GM21515 (cell line): ENCODE data around the gene ADIPOR2.
"Not testable (repeated sequence)": the region's sequence is repeated elsewhere in the genome, so short reads cannot be mapped to it uniquely, and the experiment has no call there.

Source experiments
- ATAC-seq: cut with Tn5 transposase; IDR thresholded peaks from one replicate; pipeline ENCODE4 v1.9.1; 2021; ENCODE audit not compliant: unreplicated experiment

Gene ADIPOR2

DNA sequence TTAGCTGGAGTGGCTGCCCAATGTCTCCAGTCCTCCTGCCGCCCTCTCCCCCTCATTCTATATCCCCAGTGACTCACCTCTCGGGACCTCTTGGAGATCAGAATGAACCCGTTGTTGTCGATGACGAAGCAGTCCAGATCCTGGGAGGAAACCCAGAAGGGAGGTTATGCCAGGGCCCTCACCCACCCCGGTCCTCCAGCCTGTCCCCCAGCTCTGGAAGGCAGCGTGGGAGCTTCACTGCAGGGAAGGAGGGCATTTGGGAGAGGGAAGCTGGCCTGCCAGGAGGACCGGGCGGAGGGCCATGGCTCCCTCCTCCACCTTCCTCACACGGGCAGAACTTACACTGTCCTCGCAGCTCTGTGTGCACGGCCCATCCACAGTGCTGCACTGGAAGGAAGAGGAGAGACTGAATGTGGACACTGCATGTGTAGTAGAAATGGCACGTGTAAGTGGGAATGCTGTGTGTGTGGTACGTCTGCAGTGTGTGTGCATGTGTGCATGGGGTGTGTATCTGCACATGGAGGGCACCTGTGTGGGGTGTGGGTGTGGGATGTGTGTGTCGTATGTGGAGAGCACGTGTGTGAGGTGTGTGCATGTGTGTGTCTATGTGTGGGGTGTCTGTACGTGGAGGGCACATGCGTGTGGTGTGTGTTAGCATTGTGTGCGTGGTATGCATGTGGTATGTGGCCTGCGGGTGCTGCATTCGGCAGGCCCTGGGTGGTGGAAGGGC, 119.5 kb downstream of the ADIPOR2 start:
- no peak for ATAC-seq

DNA sequence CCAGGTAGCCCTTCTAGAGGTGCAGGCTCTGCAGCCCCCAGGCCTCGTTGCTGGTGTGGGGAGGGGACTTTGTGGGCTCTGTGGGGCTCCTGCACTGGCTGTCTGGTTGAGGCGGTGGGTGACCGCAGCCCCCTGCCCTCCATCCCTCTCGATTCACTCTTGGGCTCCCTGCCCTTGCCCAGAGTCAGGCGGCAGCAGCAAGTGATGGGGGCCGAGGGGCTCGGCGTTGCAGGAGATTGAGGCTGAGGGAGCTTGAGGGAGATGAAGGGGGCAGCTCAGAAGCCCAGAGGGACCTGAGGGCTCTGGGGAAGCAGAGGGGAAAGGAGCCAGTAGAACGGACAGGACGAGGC, 120.0 kb downstream of the ADIPOR2 start:
- no peak for ATAC-seq

GRCh38 chr12:1811281-1811947, 120.5 kb downstream of the ADIPOR2 start:
- no peak for ATAC-seq

DNA sequence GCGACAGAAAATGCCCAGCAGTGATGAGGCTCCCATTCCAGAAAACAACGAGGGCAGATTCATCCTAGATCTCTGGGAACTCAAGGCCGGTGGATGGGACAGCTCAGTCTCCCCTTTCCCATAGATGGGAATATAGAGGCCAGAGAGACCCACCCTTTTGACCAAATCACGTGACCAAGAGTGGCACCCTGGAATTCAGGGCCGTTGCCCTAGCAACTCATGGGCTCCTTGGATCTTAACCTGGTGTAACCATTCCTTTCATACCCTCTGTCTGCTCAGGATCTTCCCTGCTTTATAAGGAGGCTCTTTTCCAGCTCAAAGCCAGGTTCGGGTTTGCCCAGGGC, 121.0 kb downstream of the ADIPOR2 start:
- no peak for ATAC-seq

DNA sequence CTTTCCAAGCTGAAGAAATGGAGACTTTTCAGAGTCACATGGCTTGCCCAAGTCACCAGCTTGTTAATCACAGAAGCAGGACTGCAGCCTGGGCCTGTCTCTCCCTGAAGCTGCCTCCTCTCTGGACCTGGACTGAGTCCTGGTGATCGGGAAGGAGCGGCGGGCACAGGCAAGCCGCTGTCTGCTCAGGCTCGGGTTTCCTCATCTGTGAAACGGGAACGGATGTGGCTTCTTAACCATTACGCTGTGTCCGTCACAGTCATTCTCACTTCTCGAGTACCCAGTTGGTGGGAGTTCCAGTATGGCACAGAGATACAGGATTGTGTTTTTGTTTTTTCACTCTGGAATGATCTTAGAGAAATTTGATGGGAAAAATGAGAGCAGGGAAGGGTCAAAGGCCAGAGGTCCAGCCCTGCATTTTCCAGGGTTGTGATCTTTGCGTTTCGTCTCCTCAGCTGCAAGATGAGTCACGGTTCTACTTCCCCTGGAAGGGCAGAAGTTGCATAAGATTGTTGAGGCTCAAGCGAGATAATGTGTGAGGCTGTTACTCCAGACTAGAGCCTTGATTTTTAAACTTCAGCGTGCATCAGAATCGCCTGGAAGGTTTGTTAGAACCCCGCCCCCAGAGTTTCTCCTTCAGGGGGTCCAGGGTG, 121.9 kb downstream of the ADIPOR2 start:
- no peak for ATAC-seq

- no peak for ATAC-seq
These were observed 123.4 kb downstream of the ADIPOR2 start for GRCh38 chr12:1814266-1814665.

GRCh38 chr12:1815108-1815507, 124.2 kb downstream of the ADIPOR2 start:
- no peak for ATAC-seq

GRCh38 chr12:1815814-1816729, 125.2 kb downstream of the ADIPOR2 start:
- no peak for ATAC-seq

DNA sequence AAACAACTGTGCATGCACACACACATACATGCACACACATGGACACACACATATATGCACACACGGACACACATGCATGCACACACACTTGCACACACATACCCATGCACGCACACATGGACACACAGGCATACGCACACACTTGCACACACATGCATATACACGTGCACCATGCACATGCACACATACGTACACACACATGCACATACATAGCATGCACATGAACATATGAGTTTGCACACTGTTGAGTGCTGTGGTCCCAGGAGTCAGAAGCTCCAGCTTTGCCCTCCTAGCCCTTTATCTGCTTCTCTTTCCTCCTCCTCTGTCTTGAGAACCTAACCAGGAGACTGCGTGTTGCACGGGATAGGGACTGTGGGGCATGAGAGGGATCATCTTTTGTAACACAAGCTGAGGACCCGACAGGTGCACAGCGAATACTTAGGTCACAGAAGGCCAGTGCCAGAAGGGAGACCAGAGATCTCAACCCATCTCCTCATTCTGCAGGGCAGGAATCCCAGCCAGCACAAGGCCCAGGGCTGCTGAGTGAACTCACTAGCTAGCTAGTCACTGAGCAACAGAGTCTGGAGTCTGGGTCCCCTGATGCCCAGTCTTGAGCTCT, 126.0 kb downstream of the ADIPOR2 start:
- ATAC-seq = no peak

DNA sequence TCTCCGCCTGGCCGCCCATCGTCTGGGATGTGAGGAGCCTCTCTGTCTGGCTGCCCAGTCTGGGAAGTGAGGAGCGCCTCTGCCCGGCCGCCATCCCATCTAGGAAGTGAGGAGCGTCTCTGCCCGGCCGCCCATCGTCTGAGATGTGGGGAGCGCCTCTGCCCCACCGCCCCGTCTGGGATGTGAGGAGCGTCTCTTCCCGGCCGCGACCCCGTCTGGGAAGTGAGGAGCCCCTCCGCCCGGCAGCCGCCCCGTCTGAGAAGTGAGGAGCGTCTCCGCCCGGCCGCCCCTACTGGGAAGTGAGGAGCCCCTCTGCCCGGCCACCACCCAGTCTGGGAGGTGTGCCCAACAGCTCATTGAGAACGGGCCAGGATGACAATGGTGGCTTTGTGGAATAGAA, 127.1 kb downstream of the ADIPOR2 start:
- ATAC-seq = not testable (repeated sequence)

GRCh38 chr12:1819050-1819449, 128.2 kb downstream of the ADIPOR2 start:
- ATAC-seq = no peak

DNA sequence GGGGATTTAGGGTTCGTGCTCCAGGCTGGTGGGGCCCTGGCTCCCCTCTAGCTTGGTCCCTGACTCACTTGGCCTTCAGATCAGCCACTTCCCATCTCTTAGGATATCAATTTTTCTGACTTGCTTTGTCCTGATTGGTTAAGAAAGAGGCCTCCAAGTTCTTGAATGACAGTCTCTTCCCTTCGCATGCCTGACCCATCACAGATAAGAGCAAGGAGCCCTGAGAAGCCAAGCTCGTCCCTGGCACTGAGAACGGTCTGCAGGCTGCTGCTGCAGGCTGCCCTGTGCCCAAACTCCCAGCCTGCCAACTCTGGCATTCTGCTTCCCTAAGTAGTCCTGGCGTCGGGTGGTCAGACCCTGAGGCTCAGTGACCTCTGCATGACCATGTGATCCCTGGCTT, 128.7 kb downstream of the ADIPOR2 start:
- ATAC-seq = no peak

- ATAC-seq = no peak
These were observed 129.5 kb downstream of the ADIPOR2 start, which contains the start of gene LRTM2 for GRCh38 chr12:1820191-1820895. LRTM2 (plus strand) TSS chr12:1820565; CDS start chr12:1828149, 7,584 bp downstream.

DNA sequence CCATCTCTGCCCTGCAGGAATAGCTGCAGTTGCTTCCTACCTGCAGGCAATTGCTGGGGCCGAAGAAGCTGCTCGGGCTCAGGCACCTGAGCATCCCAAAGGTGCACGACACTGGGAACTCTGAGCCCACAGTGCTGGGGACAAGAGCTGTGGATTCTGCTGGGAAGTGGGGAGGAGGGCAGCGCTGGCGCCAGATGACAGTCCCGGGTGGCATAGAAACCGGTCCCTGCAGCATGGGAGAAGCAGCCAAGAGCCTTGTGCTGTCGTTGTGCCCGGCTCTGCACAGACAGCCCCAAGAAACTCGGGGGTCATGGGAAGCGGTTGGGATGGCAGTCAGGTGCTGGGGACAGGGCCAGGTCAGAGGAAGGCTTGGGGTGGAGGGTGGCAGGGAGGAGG, 130.0 kb downstream of the ADIPOR2 start:
- no peak for ATAC-seq

GRCh38 chr12:1821805-1822204, 130.9 kb downstream of the ADIPOR2 start:
- ATAC-seq = no peak

- ATAC-seq = no peak
These were observed 131.8 kb downstream of the ADIPOR2 start for GRCh38 chr12:1822699-1823098.

DNA sequence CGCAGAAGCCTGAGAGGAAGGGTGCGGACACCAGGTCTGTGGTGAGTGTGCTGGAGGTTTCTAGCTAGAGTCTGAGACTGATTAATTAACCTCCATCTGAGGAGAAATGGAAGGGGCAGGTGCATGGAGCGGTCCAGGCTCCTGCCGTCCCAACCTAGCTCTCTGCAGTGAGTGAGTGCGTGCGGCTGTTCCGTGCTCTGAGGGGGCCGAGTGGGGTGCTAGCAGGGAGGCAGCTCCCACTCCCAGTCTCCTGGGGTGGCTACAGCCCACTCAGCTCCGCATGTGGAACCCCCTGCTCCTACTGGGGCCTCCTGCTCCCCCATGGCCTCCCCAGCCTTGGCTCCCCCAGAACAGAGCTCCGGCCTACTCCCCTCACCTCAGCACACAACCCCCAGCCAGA, 132.4 kb downstream of the ADIPOR2 start:
- no peak for ATAC-seq

DNA sequence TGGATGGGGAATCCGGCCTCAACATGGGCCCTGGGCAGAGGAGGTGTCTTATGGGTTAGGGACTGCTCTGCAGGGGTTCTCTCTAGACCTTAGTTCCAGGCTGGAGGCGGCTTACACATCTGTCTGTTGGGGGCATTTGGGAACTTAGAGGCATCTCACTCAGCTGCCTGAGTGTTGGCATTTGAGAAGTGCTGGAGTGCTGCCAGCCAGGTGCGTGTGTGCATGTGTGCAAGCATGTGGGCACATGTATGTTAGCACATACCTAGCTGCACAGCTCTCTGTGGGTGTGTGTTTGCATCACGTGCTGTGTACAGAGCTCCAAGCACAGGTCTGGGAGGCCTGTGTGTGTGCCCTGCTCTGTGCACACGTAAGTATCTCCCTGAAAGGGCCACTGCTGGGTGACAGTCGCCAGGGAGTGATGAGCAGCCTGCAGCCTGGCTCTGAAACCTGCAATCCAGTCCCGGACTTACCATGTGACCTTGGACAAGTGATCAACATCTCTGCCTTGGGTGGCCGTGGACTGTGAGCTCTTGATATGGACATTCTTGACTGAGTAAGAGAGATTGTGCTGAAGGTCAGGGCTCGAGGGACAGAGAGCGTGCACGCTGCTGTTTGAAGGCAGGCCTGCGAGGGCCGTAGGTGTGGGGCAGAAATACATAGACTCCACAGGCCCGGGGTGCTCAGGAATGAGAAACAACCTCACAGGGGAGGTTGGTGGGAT, 134.7 kb downstream of the ADIPOR2 start:
- no peak for ATAC-seq

DNA sequence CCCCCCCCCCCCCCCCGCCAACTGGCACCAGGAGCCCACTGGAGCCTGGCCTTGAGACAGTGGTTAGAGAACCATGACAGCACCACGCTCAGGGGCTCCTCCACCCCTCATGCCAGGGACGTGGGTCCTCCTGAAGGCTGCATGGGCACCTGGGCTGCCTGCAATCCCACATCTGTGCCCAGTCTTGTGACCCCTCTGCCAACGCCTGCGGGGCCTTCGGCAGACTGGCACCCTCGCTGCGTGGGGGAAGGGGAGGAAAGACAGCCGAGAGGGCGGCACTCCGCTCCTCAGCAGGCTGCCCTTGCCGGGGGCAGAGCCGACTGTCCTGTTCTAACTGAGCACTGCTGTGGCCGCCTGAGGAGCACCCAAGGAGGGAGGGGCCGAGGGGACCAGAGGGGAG, 135.5 kb downstream of the ADIPOR2 start:
- ATAC-seq = no peak
